K562 (cell line): ENCODE results near the gene SLC11A1. TPM values are rescaled to one million over a fixed set of nuclear protein-coding genes. Genes with fewer than 3 reads are reported as not detected.

Experiments used
- HDGF ChIP-seq: fragments of 450-650 bp; IDR thresholded peaks from 2 replicates; pipeline ENCODE4 v1.6.1; 2016
- NFXL1 ChIP-seq: fragments of 450-650 bp; formaldehyde crosslinking; IDR thresholded peaks from 2 replicates; pipeline ENCODE4 v1.4.0; 2021; ENCODE audit warnings: mild to moderate bottlenecking
- polyA plus RNA-seq, 8 experiments: library from polyadenylated mRNA; depleted of rRNA in 4 of 8; stranded (reverse) in 5 of 8; unstranded in 3 of 8; fragments of >200 nt; fragmentation: Nextera tagmentation in 2 of 8; fragmentation: Illumina TruSeq in 1 of 8; extraction: Ambion mirVana in 2 of 8; extraction: Trizol in 1 of 8; gene quantifications; 2 replicates each; pipeline versions ENCODE4 v1.2.1 to v1.2.3, GENCODE V29; 2011 to 2014; ENCODE audit warnings: inconsistent platforms in 1 of 8, missing spikeins in 1 of 8
- total RNA-seq, 7 experiments: library from RNA; depleted of rRNA in 6 of 7; stranded (reverse); fragments of >200 nt in 6 of 7; fragmentation: Illumina TruSeq in 2 of 7; extraction: Trizol in 2 of 7; gene quantifications; 2 replicates each; pipeline versions ENCODE4 v1.2.1 to v1.2.3, GENCODE V29; 2011 to 2021; ENCODE audit warnings: low replicate concordance in 1 of 7
- TF ChIP-seq, protein P1 (sequence below), 2 experiments: fragments of 450-650 bp in 1 of 2; sonication (generic) in 1 of 2; formaldehyde crosslinking in 1 of 2; IDR thresholded peaks; 2 replicates each; pipeline versions ENCODE4 v1.7.1 to v1.9.0; 2016 to 2022; ENCODE audit warnings: inconsistent platforms in 1 of 2, mild to moderate bottlenecking in 1 of 2, missing genetic modification reagents in 1 of 2
- TF ChIP-seq, protein P2 (sequence below): fragments of 250-450 bp; sonication (Bioruptor Pico); IDR thresholded peaks from 2 replicates; pipeline ENCODE4 v1.8.0; 2022; ENCODE audit warnings: inconsistent platforms

SLC11A1 gene
- total and polyA plus RNA-seq, 9 of the 15 experiments (the other 6 are each of a cell fraction or from before 2014, with no cell fraction given) = 0.35 to 1.6 (median 0.65) TPM

DNA sequence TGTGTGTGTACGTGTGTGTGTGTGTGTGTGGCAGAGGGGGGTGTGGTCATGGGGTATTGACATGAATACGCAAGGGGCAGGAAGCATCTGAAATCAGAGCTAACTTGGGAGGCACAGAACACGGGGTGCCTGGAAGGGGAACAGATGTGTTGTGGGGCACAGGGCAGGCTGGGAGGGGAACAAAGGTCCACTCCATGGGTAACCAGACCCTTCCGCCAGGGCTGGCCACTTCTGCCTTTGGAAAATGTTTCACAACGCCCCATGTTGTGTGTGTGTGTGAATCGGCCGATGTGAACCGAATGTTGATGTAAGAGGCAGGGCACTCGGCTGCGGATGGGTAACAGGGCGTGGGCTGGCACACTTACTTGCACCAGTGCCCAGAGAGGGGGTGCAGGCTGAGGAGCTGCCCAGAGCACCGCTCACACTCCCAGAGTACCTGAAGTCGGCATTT lies at the start of gene SLC11A1 (continued):
- TF ChIP-seq, protein P1, sequence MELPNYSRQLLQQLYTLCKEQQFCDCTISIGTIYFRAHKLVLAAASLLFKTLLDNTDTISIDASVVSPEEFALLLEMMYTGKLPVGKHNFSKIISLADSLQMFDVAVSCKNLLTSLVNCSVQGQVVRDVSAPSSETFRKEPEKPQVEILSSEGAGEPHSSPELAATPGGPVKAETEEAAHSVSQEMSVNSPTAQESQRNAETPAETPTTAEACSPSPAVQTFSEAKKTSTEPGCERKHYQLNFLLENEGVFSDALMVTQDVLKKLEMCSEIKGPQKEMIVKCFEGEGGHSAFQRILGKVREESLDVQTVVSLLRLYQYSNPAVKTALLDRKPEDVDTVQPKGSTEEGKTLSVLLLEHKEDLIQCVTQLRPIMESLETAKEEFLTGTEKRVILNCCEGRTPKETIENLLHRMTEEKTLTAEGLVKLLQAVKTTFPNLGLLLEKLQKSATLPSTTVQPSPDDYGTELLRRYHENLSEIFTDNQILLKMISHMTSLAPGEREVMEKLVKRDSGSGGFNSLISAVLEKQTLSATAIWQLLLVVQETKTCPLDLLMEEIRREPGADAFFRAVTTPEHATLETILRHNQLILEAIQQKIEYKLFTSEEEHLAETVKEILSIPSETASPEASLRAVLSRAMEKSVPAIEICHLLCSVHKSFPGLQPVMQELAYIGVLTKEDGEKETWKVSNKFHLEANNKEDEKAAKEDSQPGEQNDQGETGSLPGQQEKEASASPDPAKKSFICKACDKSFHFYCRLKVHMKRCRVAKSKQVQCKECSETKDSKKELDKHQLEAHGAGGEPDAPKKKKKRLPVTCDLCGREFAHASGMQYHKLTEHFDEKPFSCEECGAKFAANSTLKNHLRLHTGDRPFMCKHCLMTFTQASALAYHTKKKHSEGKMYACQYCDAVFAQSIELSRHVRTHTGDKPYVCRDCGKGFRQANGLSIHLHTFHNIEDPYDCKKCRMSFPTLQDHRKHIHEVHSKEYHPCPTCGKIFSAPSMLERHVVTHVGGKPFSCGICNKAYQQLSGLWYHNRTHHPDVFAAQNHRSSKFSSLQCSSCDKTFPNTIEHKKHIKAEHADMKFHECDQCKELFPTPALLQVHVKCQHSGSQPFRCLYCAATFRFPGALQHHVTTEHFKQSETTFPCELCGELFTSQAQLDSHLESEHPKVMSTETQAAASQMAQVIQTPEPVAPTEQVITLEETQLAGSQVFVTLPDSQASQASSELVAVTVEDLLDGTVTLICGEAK (IDR thresholded peaks at IDR 0.05) = no peak
- TF ChIP-seq, protein P1 (CRISPR knock-in tag; IDR thresholded peaks at IDR 0.05) = no peak
- TF ChIP-seq, protein P2, sequence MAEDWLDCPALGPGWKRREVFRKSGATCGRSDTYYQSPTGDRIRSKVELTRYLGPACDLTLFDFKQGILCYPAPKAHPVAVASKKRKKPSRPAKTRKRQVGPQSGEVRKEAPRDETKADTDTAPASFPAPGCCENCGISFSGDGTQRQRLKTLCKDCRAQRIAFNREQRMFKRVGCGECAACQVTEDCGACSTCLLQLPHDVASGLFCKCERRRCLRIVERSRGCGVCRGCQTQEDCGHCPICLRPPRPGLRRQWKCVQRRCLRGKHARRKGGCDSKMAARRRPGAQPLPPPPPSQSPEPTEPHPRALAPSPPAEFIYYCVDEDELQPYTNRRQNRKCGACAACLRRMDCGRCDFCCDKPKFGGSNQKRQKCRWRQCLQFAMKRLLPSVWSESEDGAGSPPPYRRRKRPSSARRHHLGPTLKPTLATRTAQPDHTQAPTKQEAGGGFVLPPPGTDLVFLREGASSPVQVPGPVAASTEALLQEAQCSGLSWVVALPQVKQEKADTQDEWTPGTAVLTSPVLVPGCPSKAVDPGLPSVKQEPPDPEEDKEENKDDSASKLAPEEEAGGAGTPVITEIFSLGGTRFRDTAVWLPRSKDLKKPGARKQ (CRISPR knock-in tag) = no peak
- TF ChIP-seq HDGF (no peak), NFXL1 (CRISPR knock-in tag) (no peak)
